Measurements from ENCODE around the gene TEX22.

The TEX22 gene

DNA sequence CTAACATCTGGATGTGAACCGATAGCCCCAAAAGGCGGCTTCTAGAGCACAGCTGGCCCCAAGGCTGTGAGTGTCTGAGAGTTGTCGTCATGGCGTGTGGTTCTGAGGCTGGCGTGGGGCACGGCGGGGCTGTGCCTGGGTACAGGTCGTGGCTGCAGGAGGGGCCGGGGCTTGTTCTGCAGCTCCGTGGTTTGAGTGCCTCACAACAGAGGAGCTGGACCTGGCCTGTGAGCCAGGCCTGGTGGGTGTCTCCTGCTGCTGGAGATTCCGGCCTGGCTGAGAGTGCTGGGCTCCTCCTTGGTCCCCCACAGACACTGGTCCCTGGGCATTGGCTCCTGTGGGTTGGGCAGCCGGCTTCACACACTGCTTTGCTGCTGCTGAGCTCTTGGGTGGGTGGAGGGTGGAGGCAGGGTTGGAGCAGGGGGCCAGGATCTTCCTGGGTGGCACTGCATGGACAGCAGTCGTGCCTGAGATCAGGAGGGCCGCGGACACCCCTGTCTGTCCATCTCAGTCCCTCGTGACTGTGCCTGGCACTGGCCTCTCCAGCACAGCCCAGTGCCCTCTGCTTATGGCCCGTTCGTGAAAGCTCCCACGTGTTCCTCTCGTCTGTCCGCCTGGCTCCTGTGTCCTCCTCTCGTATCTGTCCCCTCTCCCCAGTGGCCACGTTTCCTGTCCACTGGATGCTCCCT, 31.8 kb upstream of the TEX22 start:
- no peak for DNase-seq (ENCODE audit: low read depth in 2 of 2)

DNA sequence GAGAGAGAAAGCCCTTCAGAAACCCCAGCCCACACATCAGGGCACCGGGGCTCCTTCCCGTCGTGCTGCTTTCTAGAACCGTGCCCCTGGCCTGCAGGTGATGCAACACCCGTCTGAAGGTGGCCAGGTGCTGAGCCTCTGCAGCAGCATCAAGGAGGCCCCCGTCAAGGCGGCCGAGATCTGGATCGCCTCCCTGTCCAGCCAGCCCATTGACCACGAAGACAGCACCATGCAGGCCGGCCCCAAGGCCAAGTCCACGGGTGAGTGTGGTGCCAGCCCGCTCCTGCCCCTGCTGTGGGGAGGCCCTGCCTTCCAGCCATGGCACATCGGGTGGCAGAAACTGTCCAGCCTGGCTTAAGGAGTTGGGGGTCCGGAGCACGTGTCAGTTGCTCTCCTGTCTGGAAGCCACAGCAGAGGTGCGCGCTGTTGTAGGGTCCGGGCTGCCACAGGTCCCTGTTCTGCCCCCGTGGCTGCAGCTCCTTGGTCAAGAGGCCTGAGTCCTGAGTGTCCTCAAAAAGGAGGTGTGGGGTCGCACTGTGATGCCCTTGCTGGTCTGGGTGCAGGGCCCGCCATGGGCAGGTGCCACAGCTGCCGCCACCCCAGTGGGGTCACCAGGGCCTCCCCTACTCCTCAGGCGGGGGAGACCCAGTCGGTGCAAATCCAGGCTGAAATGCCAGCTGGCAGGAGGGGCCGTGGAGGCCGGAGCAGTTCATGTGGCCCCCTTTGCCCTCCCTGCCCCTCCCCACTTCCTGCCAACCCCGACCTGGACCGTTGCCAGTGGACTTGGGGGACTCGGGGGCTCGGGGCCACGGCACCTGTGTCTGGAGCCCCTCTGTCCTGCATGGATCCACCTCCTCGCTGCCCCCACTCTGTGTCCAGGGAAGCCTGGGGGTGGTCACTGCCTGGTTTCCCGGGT, 31.0 kb upstream of the TEX22 start:
- no peak for DNase-seq (ENCODE audit: low read depth in 2 of 2)

DNA sequence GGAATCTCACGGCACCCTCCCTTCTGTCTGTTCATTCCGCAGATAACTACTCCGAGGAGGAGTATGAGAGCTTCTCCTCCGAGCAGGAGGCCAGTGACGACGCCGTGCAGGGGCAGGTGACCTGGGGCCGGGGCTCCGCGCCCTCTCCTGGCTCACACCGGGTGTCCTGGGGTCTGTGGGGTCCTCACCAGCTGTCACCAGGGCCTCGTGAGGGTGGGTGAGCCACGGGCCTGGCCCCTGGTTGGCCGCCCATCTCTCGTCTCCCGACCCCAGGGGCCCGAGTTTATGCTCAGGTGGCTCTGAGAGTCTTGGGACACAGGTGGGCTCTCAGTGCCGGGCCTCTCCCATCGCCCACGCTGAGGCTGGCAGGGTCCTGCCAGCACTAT, 30.3 kb upstream of the TEX22 start:
- no peak for DNase-seq (ENCODE audit: low read depth in 2 of 2)

DNA sequence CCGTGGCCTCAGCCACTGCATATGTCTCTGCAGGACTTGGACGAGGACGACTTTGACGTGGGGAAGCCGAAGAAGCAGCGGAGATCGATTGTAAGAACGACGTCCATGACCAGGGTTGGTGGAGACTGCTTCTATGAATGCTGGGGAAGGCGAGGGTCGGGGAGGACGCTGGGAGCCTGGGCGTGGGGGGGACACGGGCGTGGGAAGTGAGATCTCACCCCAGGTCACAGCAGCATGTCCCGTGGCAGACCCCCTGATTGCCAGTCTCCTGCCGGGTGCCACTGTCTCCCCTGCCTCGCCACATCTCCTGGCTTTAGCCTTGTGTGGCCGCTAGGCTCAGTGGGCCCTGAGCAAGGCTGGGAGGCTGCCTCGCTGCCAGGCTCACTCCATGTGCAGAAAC, 29.9 kb upstream of the TEX22 start:
- DNase-seq (ENCODE audit: low read depth in 2 of 2): no peak

DNA sequence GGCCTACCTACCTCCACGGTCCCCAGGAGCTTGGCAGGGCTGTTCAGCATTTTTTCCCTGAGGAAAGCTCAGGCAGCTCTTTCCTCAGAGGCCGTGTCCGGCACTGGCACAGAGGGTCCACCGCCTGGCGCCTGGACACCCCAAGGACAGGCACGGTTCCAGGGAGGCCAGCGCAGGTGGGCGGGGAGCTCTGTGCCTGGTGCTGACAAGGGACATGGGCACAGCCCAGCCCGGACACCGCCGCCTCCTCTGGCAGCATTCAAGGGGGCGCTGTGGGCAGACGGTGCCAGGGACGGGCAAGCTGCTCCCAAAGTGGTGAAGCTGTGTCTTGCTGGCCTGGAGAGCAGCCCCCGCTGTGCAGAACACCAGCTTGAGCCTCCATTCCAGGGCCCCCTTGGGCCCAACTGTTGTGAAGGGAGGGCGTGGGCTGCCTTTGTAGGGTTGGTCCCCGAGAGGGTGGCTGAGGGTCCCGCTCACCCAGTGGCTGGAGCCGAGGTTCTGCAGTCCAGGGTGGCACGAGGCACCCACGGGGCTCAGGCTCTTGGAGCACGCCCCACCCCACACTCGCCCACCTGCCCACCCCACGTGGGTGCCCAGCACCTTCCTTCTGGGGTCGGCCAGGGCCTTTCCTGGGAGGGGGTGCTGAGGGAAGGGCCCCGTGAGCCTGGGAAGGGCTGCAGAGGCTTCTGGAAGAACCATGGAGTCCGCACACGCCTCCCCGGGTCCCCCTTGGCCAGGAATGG, 29.3 kb upstream of the TEX22 start:
- no peak for DNase-seq (ENCODE audit: low read depth in 2 of 2)

DNA sequence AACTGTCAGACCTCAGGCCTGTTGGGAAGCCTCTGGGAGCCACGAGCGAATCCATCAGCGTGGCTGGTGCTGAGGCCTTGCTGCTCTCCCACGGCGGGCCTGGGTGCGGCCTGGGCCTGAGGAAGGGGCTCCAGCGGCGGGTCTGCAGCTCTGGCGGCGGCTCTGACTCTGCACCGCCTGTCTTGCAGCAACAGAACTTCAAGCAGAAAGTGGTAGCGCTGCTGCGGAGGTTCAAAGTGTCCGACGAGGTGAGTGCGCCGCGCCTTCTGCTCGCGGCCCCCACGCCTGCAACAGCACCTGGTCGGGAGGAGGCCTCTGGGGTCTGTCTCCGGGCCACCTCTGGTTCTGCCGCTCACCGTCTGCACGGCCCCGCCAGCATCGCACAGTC, 28.7 kb upstream of the TEX22 start:
- DNase-seq (ENCODE audit: low read depth in 2 of 2): no peak

DNA sequence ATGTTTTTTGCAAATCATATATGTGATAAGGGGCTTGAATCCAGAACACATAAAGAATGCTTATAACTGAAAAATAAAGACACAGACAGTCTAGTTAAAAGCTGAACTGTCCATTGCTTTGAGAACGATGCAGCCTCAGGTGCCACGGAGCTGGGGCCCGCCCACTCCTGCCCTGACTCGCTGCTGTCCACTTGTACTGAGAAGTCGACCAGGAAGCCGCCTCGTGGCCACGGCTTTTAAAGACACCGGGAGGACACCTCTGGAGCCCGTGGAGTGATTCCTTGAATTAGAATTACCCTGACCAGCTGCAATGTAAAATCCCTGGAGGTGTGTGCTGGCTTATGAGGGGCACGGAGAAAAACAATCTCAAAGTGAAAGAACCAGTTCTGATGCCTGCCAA, 23.9 kb upstream of the TEX22 start:
- no peak for DNase-seq (ENCODE audit: low read depth in 2 of 2)

DNA sequence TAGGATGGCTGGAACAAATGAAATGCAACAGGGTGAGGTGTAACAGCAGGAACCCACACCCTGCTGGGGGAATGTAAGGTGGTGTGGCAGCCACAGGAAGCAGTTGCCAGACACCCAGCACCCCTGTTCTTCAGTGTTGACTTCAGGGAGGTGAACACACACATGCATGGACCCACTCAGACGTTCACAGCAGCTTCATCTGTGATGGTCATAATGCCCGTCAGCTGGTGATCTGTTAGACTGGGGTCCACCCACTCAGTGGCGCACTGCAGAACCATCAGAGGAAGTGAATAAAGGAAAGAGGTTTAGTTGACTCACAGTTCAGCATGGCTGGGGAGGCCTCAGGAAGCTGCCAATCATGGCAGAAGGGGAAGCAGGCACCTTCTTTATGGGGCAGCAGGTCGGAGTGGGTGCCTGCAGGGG, 22.7 kb upstream of the TEX22 start:
- DNase-seq (ENCODE audit: low read depth in 2 of 2): peak; percentile 44 to 64

DNA sequence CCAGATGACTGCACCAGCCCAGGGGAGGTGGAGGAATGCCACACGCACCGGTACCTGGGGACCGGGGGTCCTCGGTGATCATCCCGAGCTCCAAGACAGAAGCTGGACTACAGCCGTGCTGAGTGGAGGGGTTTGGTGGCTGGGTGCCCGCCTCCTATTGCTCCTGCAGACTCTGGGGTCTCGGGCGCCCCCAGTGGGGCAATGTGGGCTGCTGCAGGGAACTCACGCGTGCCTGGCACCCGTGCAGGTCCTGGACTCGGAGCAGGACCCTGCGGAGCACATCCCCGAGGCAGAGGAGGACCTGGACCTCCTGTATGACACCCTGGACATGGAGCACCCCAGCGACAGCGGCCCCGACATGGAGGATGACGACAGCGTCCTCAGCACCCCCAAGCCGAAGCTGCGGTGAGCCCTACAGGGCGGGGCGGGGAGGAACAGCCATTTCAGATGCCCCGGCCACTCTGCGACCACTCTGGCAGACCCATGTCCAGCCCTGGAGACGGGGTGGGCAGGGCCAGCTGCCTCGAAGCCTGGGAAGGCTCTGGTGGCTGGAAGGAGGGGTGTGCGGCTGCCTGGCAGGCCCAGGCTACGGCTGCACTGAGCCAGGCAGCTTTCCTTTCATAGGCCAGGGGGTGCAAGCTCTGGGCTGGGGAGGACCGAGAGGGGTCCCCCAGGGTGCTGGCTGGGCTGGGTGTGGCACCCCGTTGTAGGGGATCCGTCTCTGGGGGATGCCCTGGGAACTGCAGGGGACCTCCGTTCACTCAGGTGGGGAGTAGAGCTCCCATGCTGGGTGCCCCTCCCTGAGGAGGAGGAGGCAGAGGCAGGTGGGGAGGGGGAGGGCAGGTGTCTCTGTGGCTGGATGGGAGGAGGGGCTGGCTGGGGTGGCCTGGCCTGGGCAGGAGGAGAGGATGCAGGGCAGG, 21.6 kb upstream of the TEX22 start:
- no peak for DNase-seq (ENCODE audit: low read depth in 2 of 2)

DNA sequence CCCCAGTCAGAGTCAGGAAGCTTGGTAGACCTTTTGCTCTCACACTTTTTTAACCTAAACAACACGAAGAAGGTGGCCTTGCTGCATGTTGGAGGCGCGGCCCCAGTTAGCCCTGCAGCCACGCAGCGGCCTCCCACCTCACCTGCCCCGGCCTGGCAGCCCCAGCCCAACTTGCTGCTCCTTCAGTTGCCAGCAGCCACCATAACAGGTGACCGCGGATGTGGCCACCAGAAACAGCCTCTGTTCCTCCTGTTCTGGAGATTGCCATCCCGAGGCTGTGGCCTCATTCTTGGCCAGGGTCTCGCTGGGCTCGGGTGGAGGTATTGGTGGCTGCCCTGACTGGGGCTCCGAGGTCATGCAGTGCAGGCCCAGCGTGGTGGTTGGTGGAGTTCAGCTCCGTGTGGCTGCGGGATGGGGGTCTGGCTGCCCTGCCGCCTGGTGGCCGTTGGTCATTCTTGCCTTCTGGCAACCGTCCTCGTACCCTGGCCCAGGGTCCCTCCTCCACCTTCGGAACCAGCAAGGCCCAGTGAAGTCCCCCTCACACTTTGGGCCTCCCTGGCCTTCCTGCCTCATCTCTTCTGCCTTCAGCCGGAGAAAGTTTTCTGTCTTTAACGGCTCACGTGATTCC, 20.7 kb upstream of the TEX22 start:
- no peak for DNase-seq (ENCODE audit: low read depth in 2 of 2)

DNA sequence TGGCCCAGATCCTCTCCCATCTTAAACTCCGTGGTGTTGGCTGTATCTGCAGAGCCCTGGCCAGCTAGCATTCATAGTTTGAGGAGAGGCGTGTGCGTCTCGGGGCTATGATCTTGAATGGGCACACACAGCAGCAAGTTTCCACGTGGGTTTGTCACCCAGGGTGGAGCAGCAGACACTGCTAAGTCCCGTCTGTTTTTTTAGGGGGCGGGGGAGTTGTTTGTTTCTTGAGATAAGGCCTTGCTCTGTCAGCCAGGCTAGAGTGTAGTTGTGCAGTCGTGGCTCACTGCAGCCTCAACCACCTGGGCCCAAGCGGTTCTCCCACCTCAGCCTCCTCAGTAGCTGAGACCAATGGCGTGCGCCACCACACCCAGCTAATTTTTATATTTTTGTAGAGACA, 20.1 kb upstream of the TEX22 start:
- DNase-seq (ENCODE audit: low read depth in 2 of 2): no peak

DNA sequence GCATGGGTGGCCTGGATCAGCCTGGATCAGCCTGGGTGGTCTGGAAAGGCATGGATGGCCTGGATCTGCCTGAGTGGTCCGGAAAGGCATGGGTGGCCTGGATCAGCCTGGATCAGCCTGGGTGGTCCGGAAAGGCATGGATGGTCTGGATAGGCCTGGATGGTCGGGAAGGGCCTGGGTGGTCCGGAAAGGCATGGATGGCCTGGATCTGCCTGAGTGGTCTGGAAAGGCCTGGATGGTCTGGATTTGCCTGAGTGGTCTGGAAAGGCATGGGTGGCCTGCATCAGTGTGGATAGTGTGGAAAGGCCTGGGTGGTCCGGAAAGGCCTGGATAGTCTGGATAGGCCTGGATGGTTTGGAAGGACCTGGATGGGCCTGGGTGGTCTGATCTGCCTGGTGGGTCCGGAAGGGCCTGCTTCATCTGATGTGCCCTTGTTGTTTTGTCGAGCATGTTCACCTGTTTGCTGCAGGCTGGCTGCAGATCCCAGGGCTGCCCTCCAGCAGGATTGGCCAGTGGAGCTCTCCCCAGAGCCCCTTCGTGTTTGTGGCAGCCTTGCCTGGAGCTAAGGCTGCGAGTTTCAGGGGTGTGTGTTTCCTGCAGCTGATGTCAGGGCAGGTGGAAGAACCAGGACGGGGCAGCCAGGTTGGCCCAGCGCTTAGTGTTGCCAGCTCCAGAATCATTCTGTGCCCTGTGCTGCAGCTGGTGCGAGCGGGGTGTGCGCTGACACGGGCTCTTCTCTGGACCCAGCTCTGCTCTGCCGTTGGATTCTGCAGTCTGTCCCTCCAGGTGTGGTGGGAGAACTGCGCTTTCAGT, 19.3 kb upstream of the TEX22 start:
- DNase-seq (ENCODE audit: low read depth in 2 of 2): no peak

DNA sequence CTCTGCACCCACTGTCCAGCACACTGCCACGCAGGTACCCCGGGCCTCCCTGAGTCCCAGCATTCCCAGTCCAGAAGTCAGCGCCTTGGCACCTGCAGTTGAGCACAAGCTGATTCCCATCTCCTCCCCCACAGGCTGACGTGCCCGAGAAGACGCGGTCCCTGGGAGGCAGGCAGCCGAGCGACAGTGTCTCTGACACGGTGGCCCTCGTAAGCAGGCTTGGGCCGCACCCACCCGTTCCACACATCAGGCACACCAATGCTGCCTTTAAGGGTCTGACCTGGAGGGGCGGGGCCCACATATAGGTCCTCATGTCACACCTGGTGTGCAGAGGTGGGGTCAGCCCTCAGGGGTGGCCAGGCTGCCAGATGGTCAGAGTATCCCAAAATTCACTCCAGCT, 18.4 kb upstream of the TEX22 start:
- DNase-seq (ENCODE audit: low read depth in 2 of 2): no peak

DNA sequence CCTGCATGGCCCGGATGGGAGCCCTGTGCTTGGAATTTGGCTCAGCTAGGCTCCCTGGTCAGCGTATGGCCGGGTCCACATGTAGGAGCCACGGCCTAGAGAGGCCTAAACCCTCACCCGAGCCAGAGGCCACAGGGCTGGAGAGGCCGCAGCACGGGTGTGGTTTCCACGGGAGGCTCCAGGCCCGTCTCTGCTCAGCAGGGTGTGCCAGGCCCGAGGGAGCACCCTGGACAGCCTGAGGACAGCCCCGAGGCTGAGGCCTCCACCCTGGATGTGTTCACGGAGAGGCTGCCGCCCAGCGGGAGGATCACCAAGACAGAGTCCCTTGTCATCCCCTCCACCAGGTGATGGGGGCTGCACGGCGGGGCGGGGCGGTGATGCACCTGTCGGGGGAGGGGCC, 17.6 kb upstream of the TEX22 start:
- DNase-seq (ENCODE audit: low read depth in 2 of 2): no peak

DNA sequence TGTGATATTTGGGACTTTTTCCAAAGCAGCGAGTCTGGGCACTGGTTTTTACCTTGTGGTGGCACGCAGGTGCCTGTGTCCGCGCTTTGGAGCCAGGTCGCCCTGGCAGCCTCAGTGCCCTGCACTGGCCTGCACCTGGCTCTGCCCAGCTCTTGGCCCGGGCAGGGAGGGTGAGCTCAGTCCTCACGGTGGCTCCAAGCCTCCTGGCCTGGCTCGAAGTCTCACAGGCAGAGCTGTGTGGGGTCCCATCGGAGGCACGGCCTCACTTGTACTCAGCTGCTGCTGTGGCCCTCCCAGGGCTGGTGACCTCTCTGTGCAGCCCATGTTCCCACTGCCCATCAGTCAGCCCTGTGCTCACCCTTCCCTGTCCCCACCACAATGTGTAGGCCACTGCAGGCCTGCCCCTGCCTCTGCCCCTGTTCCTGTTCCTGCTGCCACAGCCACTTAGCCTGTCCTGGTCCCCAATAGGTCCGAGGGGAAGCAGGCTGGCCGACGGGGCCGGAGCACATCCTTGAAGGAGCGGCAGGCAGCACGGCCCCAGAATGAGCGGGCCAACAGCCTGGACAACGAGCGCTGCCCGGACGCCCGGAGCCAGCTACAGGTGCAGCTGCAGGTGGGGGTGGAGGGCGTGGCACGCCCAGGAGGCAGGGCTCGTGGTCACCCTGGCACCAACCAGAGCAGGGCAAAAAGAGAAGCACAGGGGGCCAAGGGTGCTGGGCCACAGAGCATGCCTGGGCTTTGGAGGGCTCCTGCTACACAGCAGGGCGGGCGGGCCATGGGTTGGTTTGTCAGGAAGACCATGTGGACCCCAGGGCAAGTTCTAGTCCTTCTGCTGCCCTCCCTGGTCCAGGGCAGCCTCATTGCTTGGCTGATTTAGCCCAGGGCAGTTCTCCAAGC, 16.6 kb upstream of the TEX22 start:
- no peak for DNase-seq (ENCODE audit: low read depth in 2 of 2)

DNA sequence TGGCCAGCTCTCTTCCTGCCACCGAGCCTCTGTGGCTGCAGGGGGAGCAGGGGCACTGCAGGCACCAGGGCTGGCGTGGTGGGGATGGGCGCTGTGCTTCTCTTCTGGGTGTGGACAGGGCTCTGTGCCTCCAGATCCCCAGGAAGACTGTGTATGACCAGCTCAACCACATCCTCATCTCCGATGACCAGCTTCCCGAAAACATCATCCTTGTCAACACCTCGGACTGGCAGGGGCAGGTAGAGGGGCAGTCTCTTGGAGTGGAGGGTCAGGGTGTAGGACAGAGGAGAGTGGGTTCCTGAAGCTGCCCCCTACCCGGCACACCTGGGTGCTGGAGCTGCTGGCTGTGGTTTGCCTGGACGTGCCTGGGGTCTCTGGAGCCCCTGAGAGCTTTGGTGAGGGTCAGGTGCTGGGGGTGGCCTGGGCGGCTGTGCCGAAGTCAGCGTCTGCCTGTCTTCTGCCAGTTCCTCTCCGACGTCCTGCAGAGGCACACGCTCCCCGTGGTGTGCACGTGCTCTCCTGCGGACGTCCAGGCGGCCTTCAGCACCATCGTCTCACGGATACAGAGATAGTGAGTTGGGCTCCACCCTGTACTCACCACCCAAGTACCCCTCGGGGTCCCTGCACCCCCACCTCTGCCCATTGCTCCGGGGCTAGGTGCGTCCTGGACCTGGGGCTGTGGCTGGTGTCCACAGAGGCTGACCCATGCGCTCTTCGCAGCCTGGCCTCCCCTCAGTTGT, 15.8 kb upstream of the TEX22 start:
- DNase-seq (ENCODE audit: low read depth in 2 of 2): no peak

DNA sequence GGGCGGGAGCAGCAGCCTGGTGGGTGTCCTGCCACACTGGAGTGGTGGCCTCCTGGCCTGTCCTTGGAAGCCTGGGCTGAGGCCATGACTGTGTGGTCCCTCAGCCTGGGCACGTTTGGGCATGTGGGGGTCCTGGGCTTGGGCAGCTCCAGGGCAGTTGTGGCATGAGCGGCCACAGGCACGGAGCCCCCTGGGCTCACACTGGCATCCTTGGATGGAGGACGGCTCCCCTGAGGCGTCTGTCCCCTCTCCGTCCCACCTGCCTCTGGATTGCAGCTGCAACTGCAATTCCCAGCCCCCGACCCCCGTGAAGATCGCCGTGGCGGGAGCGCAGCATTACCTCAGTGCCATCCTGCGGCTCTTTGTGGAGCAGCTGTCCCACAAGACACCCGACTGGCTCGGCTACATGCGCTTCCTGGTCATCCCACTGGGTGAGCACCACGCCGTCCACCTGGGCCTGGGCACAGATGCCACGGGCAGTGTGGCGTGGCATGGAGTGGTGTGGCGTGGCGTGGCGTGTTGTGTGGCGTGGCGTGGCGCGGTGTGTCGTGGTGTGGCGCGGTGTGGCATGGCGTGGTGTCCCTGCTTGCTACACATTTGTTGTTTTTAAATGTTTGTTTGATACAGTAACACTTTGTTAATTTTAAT, 15.1 kb upstream of the TEX22 start:
- DNase-seq (ENCODE audit: low read depth in 2 of 2): no peak

DNA sequence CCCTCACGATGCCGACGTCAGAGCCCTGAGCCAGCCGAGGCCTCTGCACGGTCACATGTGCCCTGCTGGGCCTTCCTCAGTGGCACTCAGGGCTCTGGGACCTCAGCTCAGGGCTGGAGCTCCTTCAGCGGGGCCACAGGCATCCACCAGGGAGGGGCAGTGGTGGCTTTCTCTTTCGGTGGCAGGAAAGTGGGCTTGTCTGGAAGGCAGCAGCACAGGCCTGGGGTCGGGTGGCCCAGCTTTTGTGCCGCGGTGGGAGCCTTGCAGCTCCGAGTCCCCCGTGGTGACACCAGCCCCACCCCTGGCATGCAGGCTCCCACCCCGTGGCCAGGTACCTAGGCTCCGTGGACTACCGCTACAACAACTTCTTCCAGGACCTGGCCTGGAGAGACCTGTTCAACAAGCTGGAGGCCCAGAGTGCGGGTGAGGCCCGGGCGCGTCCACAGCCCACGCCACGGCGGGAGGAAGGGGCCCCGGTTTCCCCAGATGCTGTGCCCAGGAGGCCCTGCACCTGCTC, 14.2 kb upstream of the TEX22 start:
- DNase-seq (ENCODE audit: low read depth in 2 of 2): no peak
